Chondrocyte (in vitro differentiated cells): ENCODE data around the gene MCC. TPM values are rescaled to one million over a fixed set of nuclear protein-coding genes. Genes with fewer than 3 reads are reported as not detected.
A peak's percentile ranks its signal among the peaks of the same experiment; 100 is the strongest.

Source experiments
- DNase-seq: peaks from one replicate; pipeline ENCODE4 v3.0.0; 2021; ENCODE audit warnings: mixed read lengths, low spot score
- H3K27ac Mint-ChIP-seq: one replicate; pipeline ENCODE4 v1.8.0; 2021; ENCODE audit warnings: mild to moderate bottlenecking, moderate library complexity, mixed read lengths; ENCODE audit not compliant: unreplicated experiment
- H3K27me3 Mint-ChIP-seq: 2 replicates; pipeline ENCODE4 v1.8.0; 2021; ENCODE audit warnings: low read depth, mixed read lengths
- H3K36me3 Mint-ChIP-seq: 2 replicates; pipeline ENCODE4 v1.8.0; 2021; ENCODE audit warnings: low read depth, mixed read lengths
- H3K4me1 Mint-ChIP-seq: 2 replicates; pipeline ENCODE4 v1.8.0; 2021; ENCODE audit warnings: low read depth, mild to moderate bottlenecking, mixed read lengths
- H3K4me3 Mint-ChIP-seq: one replicate; pipeline ENCODE4 v1.8.0; 2021; ENCODE audit warnings: mild to moderate bottlenecking, moderate library complexity, mixed read lengths; ENCODE audit not compliant: unreplicated experiment
- H3K9me3 Mint-ChIP-seq: 2 replicates; pipeline ENCODE4 v1.8.0; 2021; ENCODE audit warnings: low read depth, mixed read lengths
- total RNA-seq: library from RNA; stranded (reverse); gene quantifications from 3 replicates; pipeline ENCODE4 v1.2.1, GENCODE V29; 2021
- TF ChIP-seq, protein P1 (sequence below): fragments of 200-600 bp; sonication (generic); IDR thresholded peaks from 2 replicates; pipeline ENCODE4 v1.5.0; 2021; ENCODE audit warnings: antibody characterized with exemption, mild to moderate bottlenecking, moderate library complexity

The MCC gene
- total RNA-seq, 1 donor from 2014 or later = 15.0 TPM

DNA sequence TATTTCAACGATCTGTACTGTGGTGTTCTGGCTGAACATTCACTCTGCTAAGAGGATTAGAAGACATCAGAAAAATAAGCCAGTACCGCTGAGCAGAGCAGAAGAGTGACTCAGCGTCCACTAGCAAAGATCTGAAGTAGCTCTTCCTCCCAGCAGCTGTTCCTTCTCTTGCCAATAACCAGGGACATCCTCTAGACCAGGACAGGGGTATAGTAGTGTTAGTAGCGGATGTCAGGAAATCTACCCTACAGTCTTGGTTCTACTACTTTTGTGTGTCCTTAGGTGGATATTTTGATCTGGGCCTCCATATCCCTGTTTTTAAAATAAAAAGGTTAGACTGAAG lies 157.1 kb downstream of the MCC start:
- Mint-ChIP-seq H3K27me3 (no peaks in the 10 kb centered on the region), H3K4me1 (peaks cover 13% of the 10 kb centered on the region), H3K27ac (peak overlapping the region; percentile 55), H3K4me3 (peak overlapping the region; percentile 24), H3K9me3 (no peaks in the 10 kb centered on the region), H3K36me3 (peaks cover 2% of the 10 kb centered on the region)
- no peak for DNase-seq
- TF ChIP-seq, protein P1, sequence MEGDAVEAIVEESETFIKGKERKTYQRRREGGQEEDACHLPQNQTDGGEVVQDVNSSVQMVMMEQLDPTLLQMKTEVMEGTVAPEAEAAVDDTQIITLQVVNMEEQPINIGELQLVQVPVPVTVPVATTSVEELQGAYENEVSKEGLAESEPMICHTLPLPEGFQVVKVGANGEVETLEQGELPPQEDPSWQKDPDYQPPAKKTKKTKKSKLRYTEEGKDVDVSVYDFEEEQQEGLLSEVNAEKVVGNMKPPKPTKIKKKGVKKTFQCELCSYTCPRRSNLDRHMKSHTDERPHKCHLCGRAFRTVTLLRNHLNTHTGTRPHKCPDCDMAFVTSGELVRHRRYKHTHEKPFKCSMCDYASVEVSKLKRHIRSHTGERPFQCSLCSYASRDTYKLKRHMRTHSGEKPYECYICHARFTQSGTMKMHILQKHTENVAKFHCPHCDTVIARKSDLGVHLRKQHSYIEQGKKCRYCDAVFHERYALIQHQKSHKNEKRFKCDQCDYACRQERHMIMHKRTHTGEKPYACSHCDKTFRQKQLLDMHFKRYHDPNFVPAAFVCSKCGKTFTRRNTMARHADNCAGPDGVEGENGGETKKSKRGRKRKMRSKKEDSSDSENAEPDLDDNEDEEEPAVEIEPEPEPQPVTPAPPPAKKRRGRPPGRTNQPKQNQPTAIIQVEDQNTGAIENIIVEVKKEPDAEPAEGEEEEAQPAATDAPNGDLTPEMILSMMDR = no peak

DNA sequence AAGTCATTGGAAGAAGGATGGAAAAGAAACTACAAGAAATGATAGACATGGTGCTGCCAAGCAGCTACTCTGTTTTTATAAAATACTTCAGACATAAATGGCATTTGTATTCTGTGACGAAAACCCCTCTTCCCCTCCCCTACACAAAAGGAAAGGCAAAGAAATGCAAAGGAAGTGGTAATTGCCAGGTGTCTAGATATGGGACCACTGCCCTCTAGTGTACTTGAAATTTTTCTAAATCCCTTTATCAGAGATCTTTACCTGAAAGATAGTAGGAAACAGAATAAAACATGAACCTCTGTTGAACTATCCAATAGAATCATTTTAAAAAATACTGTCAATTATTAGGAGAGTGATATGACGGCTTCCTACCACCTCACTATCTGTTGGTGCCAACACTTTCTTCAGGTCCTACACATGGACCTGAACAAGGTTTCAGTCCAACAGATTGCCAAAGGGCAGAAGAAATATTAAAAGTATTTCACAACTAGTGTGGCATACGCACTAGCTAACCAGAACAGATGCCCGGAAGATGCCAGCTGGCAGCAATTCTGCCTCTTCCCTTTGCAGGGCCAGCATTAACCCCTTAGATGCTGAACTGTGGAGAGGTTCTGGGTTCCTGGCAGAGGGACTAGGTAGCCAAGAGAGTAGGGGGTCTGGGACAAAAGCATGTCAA lies 157.6 kb downstream of the MCC start:
- H3K27me3 Mint-ChIP-seq = no peaks in the 10 kb centered on the region
- no peaks in the 10 kb centered on the region for H3K9me3 Mint-ChIP-seq
- H3K4me1 Mint-ChIP-seq = peaks cover 13% of the 10 kb centered on the region
- DNase-seq = no peak
- peak overlapping the region; percentile 24 for H3K4me3 Mint-ChIP-seq
- TF ChIP-seq, protein P1 = peak; percentile 80
- peak overlapping the region; percentile 55 for H3K27ac Mint-ChIP-seq
- H3K36me3 Mint-ChIP-seq = peaks cover 2% of the 10 kb centered on the region

DNA sequence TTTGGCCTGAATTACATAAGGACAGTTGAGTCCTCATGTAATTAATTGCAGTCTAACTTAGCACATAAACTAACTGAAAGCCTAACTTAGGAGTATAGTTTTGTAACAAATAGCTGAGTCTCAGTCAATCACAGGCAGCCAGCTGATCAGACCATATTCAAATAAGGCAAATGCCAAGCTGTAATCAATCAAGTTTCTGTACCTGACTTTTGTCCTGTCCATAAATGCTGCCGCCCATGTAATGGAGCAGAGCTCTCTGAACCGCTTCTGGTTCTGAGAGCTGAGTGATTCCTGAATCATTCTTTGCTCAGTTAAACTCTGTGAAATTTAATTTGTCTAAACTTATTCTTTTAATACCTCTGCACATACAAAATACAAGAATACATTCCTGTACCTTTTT lies 158.3 kb downstream of the MCC start:
- TF ChIP-seq, protein P1 = no peak
- H3K27me3 Mint-ChIP-seq = no peaks in the 10 kb centered on the region
- no peaks in the 10 kb centered on the region for H3K9me3 Mint-ChIP-seq
- H3K4me3 Mint-ChIP-seq = no peak overlapping the region
- DNase-seq = no peak
- peaks cover 13% of the 10 kb centered on the region for H3K4me1 Mint-ChIP-seq
- peaks cover 2% of the 10 kb centered on the region for H3K36me3 Mint-ChIP-seq
- H3K27ac Mint-ChIP-seq = no peak overlapping the region

DNA sequence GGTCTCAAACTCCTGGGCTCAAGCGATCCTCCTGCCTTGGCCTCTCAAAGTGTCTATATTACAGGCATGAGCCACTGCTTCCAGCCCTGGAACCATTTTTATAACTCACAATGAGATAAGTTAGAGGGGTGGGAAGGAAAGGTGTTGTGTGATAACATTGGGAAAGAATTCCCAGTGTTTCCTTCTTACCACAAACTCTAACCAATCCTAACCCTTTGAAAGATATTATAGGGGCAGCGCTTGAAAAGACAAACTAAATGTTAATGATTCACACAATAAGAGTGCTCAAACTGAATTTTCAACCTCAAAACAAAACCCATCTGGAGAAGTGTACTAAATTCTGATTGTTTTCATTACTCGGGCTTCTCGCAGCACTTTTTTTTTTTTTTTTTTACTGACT lies 163.2 kb downstream of the MCC start:
- H3K36me3 Mint-ChIP-seq = peaks cover 2% of the 10 kb centered on the region
- H3K27ac Mint-ChIP-seq = no peak overlapping the region
- H3K4me1 Mint-ChIP-seq = peaks cover 8% of the 10 kb centered on the region
- DNase-seq = no peak
- no peaks in the 10 kb centered on the region for H3K27me3 Mint-ChIP-seq
- H3K4me3 Mint-ChIP-seq = no peak overlapping the region
- TF ChIP-seq, protein P1 = no peak
- no peaks in the 10 kb centered on the region for H3K9me3 Mint-ChIP-seq

DNA sequence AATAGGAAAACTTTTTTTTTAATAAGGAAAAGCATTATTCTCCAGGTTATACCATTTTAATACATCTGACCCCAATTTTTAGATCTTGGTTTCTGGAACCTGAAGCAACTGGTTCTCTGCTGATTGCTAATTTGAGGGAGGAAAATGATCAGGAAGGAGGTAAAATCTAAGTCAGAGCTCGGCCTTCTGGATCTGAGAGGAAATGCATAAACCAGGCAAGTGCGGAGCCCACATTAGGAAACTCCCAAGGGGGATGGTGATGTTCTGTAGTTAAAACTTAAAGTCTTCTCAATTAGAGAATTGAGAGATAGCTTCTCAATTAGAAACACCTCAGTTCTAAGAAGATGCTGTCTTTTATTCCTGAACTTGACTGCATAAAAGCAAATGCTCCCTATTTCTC lies 167.0 kb downstream of the MCC start:
- H3K4me1 Mint-ChIP-seq = peaks cover 9% of the 10 kb centered on the region
- no peak overlapping the region for H3K27ac Mint-ChIP-seq
- DNase-seq = no peak
- no peak overlapping the region for H3K4me3 Mint-ChIP-seq
- no peaks in the 10 kb centered on the region for H3K27me3 Mint-ChIP-seq
- TF ChIP-seq, protein P1 = no peak
- H3K9me3 Mint-ChIP-seq = no peaks in the 10 kb centered on the region
- peaks cover 1% of the 10 kb centered on the region for H3K36me3 Mint-ChIP-seq
